NCI-H510A (cell line): ENCODE results near the gene ANKRD11.
"Not testable (repeated sequence)": the region's sequence is repeated elsewhere in the genome, so short reads cannot be mapped to it uniquely, and the experiment has no call there.

Experiments used
- DNase-seq: peaks from one replicate; lab custom pipeline; 2025; lab: John Stamatoyannopoulos, UW

ANKRD11 gene

GRCh38 chr16:89363621-89364393, 126.6 kb downstream of the ANKRD11 start:
- DNase-seq = no peak

- DNase-seq = not testable (repeated sequence)
Observed at GRCh38 chr16:89362540-89363223, 127.7 kb downstream of the ANKRD11 start.

DNA sequence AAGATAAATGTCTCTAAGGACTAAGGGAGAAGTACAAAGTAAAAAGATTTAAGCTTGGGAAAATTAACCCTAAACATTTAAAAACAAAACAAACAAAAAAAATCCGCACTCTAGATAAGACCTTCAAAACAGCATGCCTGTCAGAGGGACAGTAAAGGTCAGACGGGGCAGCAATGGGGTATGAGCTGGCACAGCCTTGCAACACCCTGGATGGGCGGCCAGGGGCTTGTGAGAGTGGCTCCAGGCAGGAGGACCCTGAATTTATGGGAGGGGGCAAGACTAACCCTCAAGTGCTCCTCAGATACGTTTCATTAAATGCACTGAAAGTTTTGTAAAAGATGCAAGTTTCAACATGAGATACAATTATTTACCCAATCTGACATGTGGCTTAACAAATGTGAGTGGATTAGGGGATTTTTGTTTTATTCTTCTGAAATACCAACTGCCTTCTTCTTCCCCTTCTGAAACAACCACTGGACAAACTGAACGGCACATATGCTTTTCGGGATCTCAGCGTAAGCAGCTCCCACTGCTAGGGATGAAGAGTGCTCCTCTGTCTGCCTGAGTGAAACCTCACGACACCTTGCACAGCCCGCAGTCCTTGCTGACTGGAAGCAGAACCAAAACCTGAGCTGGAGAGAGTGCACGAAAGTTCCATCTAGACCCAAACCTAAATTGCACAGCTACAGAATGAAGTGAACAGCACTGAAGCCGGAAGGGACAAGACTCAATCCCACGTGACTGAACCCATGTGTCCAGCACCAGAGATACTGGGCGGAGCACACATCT, 128.4 kb downstream of the ANKRD11 start:
- no peak for DNase-seq

- DNase-seq = no peak
Observed at GRCh38 chr16:89360760-89361435, 129.5 kb downstream of the ANKRD11 start.

DNA sequence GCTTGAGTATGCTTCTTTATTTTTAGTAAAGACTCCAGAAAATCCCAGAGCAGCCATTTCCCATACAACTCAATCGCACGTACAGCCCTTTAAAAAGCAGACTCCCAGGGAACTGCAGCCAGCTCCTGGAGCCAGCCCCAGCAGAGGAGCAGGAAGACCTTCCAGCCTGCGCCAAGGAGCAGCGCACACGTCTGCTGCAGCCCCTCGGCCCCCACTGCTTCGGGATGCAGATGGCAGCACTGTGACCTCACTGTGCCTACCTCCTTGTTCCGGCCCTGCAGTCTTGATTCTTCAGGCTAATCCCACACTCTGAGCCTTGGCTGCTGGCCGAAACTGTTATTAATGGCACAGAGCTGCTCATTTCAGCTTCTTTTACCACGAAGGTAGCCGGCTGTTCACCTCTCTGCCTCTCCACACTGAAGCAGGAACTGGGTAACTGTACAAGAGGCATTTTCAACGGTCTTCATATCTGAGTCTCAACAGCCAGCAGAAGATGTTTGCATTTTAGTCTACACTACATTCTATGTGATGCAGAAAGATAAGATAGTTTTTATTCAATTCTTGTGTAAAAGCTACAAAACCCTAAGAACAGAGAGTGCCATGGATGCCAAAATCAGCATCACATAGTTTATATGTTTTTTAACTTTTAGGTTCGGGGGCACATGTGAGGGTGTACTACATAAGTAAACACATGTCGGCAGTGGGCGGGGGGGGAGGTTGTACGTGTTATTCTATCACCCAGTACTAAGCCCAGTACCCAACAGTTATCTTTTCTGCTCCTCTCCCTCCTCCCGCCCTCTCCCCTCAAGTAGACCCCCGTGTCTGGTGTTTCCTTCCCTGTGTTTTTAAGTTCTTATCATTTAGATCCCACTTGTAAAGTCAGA, 130.9 kb downstream of the ANKRD11 start:
- DNase-seq = no peak

GRCh38 chr16:89358030-89359005, 132.0 kb downstream of the ANKRD11 start:
- no peak for DNase-seq

GRCh38 chr16:89357055-89357816, 133.1 kb downstream of the ANKRD11 start:
- peak; percentile 30 for DNase-seq

GRCh38 chr16:89355686-89356085, 134.7 kb downstream of the ANKRD11 start:
- DNase-seq = no peak

GRCh38 chr16:89355007-89355406, 135.4 kb downstream of the ANKRD11 start:
- DNase-seq = no peak

DNA sequence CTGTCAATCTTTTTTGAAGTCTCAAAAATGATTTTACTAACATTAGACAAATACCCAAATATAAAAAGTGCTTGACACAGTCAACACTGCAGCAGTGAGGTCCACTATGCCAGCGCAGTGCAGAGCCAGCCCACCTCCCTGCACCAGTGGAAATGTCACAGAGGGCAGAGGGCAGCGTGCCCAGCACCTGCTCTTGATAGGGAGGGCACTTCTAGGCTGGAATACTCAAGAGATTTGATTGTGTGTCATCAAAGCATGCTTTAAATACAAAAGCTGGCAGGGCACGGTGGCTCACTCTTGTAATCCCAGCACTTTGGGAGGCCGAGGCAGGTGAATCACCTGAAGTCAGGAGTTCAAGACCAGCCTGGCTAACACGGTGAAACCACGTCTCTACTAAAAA, 136.0 kb downstream of the ANKRD11 start:
- DNase-seq = no peak

DNA sequence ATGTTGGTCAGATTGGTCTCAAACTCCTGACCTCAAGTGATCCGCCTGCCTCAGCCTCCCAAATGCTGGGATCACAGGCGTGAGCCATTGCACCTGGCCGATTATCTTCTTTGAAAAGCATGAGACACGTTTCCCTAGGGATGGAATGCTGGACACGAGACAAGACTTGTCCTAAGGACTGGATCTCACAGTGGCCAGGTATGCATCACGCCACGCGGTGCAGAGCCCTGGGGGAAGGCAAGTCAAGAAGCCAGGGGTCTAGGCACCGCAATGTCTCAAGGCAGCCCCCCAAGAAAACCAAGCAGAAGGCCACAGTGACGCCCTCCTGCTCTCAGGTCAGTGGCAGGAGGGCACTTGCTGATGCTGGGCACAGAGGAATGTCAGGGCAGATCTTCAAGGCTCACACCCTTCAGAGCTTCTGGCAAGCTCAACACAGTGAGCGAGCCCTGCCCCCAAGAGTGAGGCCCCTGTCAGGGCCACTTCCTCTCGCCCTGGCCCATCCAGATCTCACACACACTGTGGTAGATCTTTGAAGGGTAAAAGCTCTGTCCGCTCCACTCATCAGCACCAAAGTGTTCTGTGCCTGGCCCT, 138.2 kb downstream of the ANKRD11 start:
- no peak for DNase-seq

GRCh38 chr16:89351645-89352044, 138.7 kb downstream of the ANKRD11 start:
- no peak for DNase-seq

- no peak for DNase-seq
Observed at GRCh38 chr16:89350701-89351380, 139.5 kb downstream of the ANKRD11 start.

- DNase-seq = no peak
Observed at GRCh38 chr16:89349947-89350633, 140.3 kb downstream of the ANKRD11 start.

- no peak for DNase-seq
Observed at GRCh38 chr16:89347807-89348206, 142.6 kb downstream of the ANKRD11 start.

DNA sequence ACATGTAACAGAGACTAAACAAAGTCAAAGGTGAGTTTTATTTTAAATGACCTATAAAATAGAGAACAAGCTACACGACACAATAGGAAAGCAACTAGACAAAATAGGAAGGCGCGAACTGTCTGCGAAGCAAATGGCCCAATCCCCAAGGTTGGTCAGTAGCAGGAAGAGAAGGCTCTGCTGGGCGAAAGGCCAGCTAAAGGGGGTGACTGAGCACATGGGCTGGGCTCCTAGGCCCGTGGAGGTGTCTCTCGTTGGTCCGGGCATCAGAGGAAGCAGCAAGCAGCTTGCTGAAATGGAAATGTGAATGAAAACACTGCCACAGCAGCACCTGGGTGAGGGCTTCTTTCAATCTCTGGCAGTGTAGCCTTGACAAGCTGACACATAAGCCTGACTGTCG, 143.5 kb downstream of the ANKRD11 start:
- no peak for DNase-seq

GRCh38 chr16:89345642-89346150, 144.7 kb downstream of the ANKRD11 start:
- DNase-seq = peak; percentile 48
